ENCODE results near the gene FRRS1L.

The FRRS1L gene

DNA sequence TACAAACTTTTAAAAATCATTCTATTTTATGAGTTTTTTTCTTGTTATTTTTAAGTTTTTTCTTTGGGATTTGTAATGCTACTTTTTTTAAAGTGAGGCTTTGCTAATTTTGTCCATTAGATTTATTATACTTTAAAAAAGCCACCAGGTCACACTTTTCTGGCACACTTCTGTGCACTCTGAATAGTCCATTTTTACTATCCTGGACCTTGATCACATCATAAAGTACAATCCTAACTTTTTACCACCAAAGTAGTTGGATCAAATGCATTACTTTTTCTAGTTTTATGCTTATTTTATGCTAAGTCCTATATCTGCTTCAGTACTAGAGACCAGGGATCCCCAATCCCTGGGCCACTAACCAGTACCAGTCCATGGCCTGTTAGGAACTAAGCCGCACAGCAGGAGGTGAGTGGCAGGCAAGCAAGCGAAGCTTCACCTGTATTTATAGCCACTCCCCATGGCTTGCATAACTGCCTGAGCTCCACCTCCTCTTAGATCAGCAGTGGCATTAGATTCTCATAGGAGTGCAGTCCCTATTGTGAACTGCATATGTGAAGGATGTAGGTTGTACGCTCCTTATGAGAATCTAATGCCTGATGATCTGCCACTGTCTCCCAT lies 16.0 kb downstream of the FRRS1L start:
- no peak for DNase-seq (ENCODE audit: low read depth in 2 of 2)
- no peak for TF ChIP-seq CTCF (IDR thresholded peaks at IDR 0.05; ENCODE audit: low read depth, low read length)
- no peak overlapping the region for H3K4me3 ChIP-seq (replicated peaks in 1 of 2; ENCODE audit: low read depth in 2 of 2, low read length in 2 of 2)

- no peak overlapping the region for H3K4me3 ChIP-seq (replicated peaks in 1 of 2; ENCODE audit: low read depth in 2 of 2, low read length in 2 of 2)
- no peak for TF ChIP-seq CTCF (IDR thresholded peaks at IDR 0.05; ENCODE audit: low read depth, low read length)
- DNase-seq (ENCODE audit: low read depth in 2 of 2), result no peak
Measured at GRCh38 chr9:109149722-109150121, 17.3 kb downstream of the FRRS1L start.

DNA sequence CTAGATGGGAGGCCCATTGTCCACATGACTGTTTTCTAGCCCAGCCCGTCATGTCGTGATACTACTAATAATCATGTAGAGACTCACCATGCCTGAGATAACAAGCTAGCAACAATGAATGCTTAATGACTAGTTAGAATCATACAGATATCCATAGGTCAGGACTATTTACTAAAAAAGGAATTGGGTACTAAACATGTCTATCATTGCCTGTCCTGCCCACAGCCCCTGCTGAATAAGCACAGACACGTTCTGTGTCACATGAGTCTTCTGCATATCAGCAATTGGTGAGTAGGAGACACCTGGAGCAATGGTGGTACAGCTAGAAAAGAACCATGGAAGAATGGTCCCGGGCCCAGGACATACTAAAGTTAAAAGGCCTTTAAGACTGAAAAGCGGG lies 18.0 kb downstream of the FRRS1L start:
- H3K4me3 ChIP-seq (replicated peaks in 1 of 2; ENCODE audit: low read depth in 2 of 2, low read length in 2 of 2), result no peak overlapping the region
- DNase-seq (ENCODE audit: low read depth in 2 of 2), result no peak
- TF ChIP-seq CTCF (IDR thresholded peaks at IDR 0.05; ENCODE audit: low read depth, low read length), result no peak

GRCh38 chr9:109145051-109145450 lies 22.0 kb downstream of the FRRS1L start:
- no peak for TF ChIP-seq CTCF (IDR thresholded peaks at IDR 0.05; ENCODE audit: low read depth, low read length)
- no peak for DNase-seq (ENCODE audit: low read depth in 2 of 2)
- no peak overlapping the region for H3K4me3 ChIP-seq (replicated peaks in 1 of 2; ENCODE audit: low read depth in 2 of 2, low read length in 2 of 2)

- no peak overlapping the region for H3K4me3 ChIP-seq (replicated peaks in 1 of 2; ENCODE audit: low read depth in 2 of 2, low read length in 2 of 2)
- DNase-seq (ENCODE audit: low read depth in 2 of 2), result peak; percentile 24 to 40
- TF ChIP-seq CTCF (IDR thresholded peaks at IDR 0.05; ENCODE audit: low read depth, low read length), result peak; percentile 50
Measured at GRCh38 chr9:109143881-109144562, 23.0 kb downstream of the FRRS1L start.

GRCh38 chr9:109141375-109141774 lies 25.7 kb downstream of the FRRS1L start:
- no peak for DNase-seq (ENCODE audit: low read depth in 2 of 2)
- no peak overlapping the region for H3K4me3 ChIP-seq (replicated peaks in 1 of 2; ENCODE audit: low read depth in 2 of 2, low read length in 2 of 2)
- TF ChIP-seq CTCF (IDR thresholded peaks at IDR 0.05; ENCODE audit: low read depth, low read length), result no peak
